Measurements from ENCODE around the gene BSPRY.
"Not testable (repeated sequence)": the region's sequence is repeated elsewhere in the genome, so short reads cannot be mapped to it uniquely, and the experiment has no call there.

BSPRY gene

DNA sequence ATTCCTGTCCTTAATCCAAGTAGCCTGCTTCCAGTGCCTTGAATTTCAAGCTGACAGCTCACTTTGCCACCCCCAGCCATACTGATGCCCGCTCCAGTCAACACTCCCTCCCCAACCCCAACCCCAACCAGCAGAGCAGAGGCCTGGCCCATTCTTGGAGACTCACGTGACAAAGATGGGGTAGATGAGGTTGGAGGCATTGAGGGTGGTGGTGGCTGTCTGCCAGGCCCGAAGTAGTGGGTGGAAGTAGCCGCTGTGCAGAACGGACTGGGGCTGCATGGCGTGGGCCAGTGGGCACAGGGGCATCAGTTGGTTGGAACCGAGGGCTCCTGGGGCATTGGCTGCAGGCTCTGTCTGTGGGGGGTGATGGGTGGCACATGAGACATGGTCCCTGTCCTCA lies 43.9 kb downstream of the BSPRY start:
- DNase-seq (ENCODE audit: low read depth in 1 of 2, low spot score in 1 of 2) = no peak

DNA sequence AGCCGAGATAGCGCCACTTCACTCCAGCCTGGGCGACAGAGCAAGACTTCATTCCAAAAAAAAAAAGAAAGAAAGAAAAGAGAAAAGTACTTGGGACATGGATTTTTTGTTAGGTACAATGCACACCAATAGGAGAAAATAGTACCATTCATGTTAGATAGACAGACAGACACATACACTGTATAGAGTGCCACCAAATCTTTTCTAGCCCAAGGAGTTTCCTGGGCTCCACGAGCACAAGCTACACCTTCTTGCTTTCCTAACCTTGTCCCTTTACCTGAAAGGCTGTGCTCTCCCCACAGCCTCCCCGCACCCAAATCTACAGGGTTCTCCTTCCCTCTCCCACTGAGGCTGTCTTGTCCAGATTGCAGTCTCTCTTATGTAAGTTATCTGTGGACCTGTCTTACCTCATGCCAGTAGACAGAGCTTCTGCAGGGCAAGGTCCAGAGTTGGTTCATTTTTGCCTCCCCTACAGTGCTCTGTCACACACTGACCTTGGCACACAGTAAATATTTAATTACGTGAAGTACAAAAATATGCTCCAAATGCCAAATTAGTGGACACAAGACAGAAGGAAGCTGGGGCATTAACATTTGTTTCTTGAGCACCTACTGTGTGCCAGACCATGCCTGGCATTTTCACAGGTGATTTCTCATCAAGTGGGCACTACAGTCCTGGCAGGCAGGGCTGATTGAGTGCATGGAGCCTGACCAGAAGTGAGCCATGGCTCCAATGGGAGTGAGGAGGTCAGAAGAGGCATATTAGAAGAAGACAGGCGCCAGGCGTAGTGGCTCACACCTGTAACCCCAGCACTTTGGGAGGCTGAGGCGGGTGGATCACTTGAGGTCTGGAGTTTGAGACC lies 45.9 kb downstream of the BSPRY start:
- DNase-seq (ENCODE audit: low read depth in 1 of 2, low spot score in 1 of 2) = no peak

DNA sequence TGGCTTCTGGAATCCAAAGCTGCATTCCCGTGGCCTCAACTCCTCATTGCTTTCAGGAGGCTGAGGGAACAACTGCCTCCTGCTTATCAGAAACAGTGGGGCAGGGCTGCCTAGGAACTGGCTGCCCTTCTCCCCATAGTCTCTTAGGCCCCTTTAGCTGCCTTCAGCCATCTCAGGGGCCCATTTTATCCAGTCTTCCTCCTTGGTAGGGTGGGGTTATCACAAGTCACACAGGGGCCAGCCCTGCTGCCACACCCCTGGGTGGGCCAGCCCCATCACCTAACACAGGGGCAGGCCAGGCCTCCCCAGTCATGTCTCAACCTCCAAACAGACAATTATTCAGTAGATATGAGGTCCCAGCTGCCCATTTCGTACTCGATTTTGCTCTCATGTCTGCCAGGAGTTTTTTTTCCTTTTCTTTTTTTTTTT lies 47.9 kb downstream of the BSPRY start:
- DNase-seq (ENCODE audit: low read depth in 1 of 2, low spot score in 1 of 2) = no peak

- DNase-seq (ENCODE audit: low read depth in 1 of 2, low spot score in 1 of 2) = no peak
These were observed 49.5 kb downstream of the BSPRY start for GRCh38 chr9:113398796-113399195.

DNA sequence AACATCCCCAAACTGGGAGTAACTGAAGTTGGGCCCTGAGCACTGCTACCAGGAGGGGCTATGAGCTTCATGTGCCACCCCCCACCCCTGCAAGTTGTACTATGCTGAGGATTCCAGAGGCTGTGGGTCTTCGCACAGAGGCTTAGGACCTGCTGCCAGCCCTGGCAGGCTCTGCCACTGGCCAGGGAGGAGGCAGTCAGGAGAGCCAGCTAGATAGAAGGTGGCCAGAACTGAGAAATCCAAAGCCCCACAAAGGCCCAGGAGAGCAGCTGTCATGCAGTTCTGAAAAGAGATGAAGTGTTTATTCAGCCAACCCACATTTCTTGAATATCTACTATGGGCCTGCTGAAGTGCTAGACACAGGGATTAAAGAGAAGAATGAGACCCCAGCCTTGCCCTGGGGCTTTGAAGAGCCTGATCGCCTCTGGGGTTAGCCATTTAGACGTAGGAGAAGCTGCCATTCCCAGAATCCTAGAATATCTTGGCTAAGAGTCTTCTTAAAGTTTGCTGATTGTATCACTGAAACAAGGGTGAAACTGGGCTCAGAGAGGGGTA lies 50.4 kb downstream of the BSPRY start:
- no peak for DNase-seq (ENCODE audit: low read depth in 1 of 2, low spot score in 1 of 2)

DNA sequence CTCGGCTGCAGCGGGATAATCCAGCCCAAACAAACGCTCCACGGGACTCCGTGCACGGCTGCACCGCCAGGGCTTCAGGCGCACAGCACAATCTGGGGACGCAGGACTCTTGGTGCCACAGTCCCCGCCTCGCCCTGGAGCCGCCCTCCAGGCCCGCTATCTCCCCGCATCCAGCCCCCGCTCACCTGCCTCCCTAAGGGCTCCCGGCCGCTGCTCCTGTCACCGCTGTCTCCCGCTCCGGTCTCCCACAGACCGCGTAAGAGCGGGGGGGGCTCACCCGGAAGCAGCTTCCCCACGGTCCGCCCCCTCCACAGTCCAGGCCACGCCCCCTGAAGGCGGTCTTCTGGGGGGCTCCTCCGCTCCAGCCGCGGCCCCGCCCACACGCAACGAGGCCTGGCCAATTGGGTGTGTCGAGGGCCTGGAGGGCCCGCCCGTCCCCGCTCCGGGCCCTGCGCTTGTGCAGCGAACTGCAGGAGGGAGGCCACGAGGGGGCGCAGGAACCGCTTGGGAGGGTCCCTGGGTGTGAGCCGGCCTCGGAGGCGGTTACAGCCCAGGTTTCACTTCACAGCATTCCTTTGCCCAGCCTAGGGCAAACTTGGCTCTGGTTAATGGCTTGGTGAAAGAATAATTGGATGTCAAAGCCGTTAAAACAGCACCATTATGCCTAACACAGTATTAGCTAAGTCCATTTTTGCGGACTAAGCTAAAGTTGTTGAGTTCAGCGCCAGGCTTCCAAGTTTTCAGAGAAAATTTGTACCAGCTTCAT lies 51.9 kb downstream of the BSPRY start, which contains the start of gene ALAD:
Gene ALAD (minus strand): TSS at position 258 of the 766 bp plus-strand sequence. CDS start 7,725 bp downstream, outside the sequence.
- DNase-seq (ENCODE audit: low read depth in 1 of 2, low spot score in 1 of 2) = peak; percentile 99

DNA sequence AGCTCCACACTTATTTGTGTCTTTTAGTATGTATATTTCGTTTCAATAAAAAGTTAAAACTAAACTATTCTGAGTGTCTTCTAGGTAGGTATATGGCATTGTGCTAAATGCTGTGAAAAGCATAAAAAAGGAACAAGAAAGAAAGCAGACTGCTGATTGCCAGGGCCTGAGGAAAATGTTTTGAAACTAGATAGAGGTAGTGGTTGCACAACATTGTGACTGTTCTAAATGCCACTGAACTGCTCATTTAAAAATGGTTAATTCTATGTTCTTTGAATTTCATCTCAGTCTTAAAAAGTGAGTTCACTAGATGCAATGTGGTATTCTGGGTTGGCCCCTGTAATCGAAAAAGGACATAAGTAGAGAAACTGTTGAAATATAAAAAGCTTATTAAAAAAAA lies 54.3 kb downstream of the BSPRY start:
- DNase-seq (ENCODE audit: low read depth in 1 of 2, low spot score in 1 of 2) = no peak

- not testable (repeated sequence) for DNase-seq (ENCODE audit: low read depth in 1 of 2, low spot score in 1 of 2)
These were observed 57.0 kb downstream of the BSPRY start for GRCh38 chr9:113406353-113406752.

DNA sequence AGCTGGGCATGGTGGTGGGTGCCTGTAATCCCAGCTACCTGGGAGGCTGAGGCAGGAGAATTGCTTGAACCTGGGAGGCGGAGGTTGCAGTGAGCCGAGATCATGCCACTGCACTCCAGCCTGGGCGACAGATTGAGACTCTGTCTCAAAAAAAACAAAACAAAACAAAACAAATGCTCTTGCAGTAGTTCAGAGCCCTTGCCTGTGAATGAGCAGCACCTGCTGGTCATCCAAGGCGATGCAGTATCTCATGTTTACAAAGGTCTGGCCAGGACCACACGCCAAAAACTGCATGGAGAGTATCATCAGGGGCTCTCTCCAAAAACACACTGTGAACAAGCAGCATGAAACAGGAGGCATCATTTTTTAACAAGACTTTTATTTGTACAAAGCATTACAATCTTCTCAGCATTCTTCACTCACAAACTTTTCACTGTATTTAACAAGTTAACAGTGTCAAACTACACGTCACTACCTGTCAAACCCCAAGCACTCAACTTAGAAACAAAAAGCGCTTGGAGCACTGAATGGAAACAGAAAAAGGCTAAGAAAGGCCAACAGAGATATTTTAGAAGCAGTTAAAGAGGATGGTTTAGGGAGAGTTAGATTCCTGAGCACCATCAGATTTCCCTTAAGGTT lies 57.7 kb downstream of the BSPRY start:
- DNase-seq (ENCODE audit: low read depth in 1 of 2, low spot score in 1 of 2) = peak in 1 of 2 donors; percentile 15

DNA sequence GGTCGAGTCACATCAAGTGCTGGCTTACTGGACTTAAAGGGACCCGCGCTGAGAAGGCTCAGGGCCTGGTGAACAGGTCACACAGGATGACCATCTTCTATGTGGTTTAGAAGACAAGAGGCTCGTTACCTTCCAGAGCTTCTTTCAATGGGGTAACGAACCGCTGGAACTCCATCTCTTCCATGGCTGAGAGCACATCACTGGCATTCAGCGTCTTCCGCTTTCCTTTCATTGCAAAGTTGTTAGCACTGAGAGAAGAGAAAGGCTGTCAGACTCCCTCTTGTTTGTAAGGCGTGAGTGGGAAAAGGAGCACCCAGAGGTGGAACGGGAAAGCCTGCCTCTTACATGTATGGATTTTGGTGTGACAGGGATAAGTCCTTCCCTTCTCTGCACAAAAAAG lies 60.1 kb downstream of the BSPRY start:
- no peak for DNase-seq (ENCODE audit: low read depth in 1 of 2, low spot score in 1 of 2)

DNA sequence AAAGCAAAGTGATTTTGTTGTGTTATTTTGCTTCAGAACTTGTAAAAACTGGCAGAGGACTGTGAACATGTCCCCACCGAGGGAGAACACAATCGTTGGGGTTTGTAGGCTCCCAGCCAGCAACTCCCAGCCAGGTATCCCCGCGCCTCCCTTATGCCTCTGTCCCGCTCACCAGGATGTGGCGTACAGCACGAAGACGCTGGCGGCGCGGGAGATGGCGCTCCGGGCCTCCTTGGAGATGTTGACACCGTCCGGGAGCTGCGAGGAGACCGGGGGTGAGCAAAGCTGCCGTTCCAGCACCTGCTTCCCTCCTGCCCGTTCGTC lies 60.5 kb downstream of the BSPRY start:
- DNase-seq (ENCODE audit: low read depth in 1 of 2, low spot score in 1 of 2) = no peak

GRCh38 chr9:113410207-113410864 lies 61.0 kb downstream of the BSPRY start, which contains the start of the genes C9orf43 and POLE3:
TSS of gene C9orf43 (plus strand) at chr9:113410747. CDS start at chr9:113413494, 2,747 bp downstream.
TSS of gene POLE3 (minus strand) at chr9:113410675. CDS start at chr9:113410293, 382 bp downstream.
- peak; percentile 89 to 90 for DNase-seq (ENCODE audit: low read depth in 1 of 2, low spot score in 1 of 2)

- no peak for DNase-seq (ENCODE audit: low read depth in 1 of 2, low spot score in 1 of 2)
These were observed 66.9 kb downstream of the BSPRY start for GRCh38 chr9:113416149-113416721.

- no peak for DNase-seq (ENCODE audit: low read depth in 1 of 2, low spot score in 1 of 2)
These were observed 68.0 kb downstream of the BSPRY start for GRCh38 chr9:113417370-113417769.

All from activated T-helper 1 cell treated with anti-CD3 and anti-CD28 coated beads, Interleukin-2, amount 50 U/mL, for 16 hours (primary cell).